Fibroblast of skin of right biceps (primary cell): ENCODE measurements around the gene ARHGEF33.

Experiments used
- DNase-seq: peaks from one replicate; pipeline ENCODE4 v3.0.0-alpha.2; 2013

Gene ARHGEF33

GRCh38 chr2:38966006-38966405 is 76.3 kb downstream of the ARHGEF33 start:
- DNase-seq = no peak

- DNase-seq = no peak
Observed at GRCh38 chr2:38966678-38967077, 77.0 kb downstream of the ARHGEF33 start.

GRCh38 chr2:38968021-38968420 is 78.3 kb downstream of the ARHGEF33 start:
- DNase-seq = no peak

GRCh38 chr2:38971377-38971776 is 81.7 kb downstream of the ARHGEF33 start:
- DNase-seq = no peak

GRCh38 chr2:38973266-38973665 is 83.6 kb downstream of the ARHGEF33 start:
- no peak for DNase-seq

- DNase-seq = no peak
Observed at GRCh38 chr2:38975042-38975441, 85.4 kb downstream of the ARHGEF33 start.

- DNase-seq = no peak
Observed at GRCh38 chr2:38977047-38977446, 87.4 kb downstream of the ARHGEF33 start.

- no peak for DNase-seq
Observed at GRCh38 chr2:38978296-38978903, 88.7 kb downstream of the ARHGEF33 start.

- no peak for DNase-seq
Observed at GRCh38 chr2:38978908-38979307, 89.2 kb downstream of the ARHGEF33 start.

- DNase-seq = no peak
Observed at GRCh38 chr2:38981003-38981669, 91.5 kb downstream of the ARHGEF33 start.

GRCh38 chr2:38981670-38982357 is 92.1 kb downstream of the ARHGEF33 start:
- DNase-seq = no peak

GRCh38 chr2:38982498-38982897 is 92.8 kb downstream of the ARHGEF33 start:
- no peak for DNase-seq

- no peak for DNase-seq
Observed at GRCh38 chr2:38988716-38989115, 99.0 kb downstream of the ARHGEF33 start.

GRCh38 chr2:38991899-38992298 is 102.2 kb downstream of the ARHGEF33 start:
- DNase-seq = no peak

GRCh38 chr2:38997781-38998180 is 108.1 kb downstream of the ARHGEF33 start:
- peak; percentile 96 for DNase-seq

- no peak for DNase-seq
Observed at GRCh38 chr2:39000552-39000951, 110.9 kb downstream of the ARHGEF33 start.

GRCh38 chr2:39007875-39008504 is 118.3 kb downstream of the ARHGEF33 start:
- no peak for DNase-seq

GRCh38 chr2:39008665-39009064 is 119.0 kb downstream of the ARHGEF33 start:
- peak; percentile 48 for DNase-seq

GRCh38 chr2:39013871-39014270 is 124.2 kb downstream of the ARHGEF33 start:
- no peak for DNase-seq

- no peak for DNase-seq
Observed at GRCh38 chr2:39015424-39015823, 125.7 kb downstream of the ARHGEF33 start.

- no peak for DNase-seq
Observed at GRCh38 chr2:39017334-39017733, 127.7 kb downstream of the ARHGEF33 start.

GRCh38 chr2:39018638-39019037 is 129.0 kb downstream of the ARHGEF33 start:
- no peak for DNase-seq

GRCh38 chr2:39020383-39020782 is 130.7 kb downstream of the ARHGEF33 start:
- DNase-seq = no peak
